Gastroesophageal sphincter (tissue), 3 donors: ENCODE measurements around the gene AUNIP.

Experiments used
- CTCF ChIP-seq, 4 experiments: fragments of 200-600 bp in 2 of 4; fragments of 450-650 bp in 2 of 4; sonication (generic) in 1 of 4; IDR thresholded peaks; one replicate each; pipeline ENCODE4 v1.5.1; 2017 to 2019; ENCODE audit warnings: antibody characterized with exemption in 4 of 4, mild to moderate bottlenecking in 2 of 4, moderate library complexity in 2 of 4
- EP300 ChIP-seq: sonication (generic); formaldehyde crosslinking; IDR thresholded peaks from one replicate; pipeline ENCODE4 v1.6.1; 2017; ENCODE audit warnings: antibody characterized with exemption, mild to moderate bottlenecking
- POLR2AphosphoS5 ChIP-seq: sonication (generic); formaldehyde crosslinking; IDR thresholded peaks from one replicate; pipeline ENCODE4 v1.6.1; 2017; ENCODE audit warnings: antibody characterized with exemption

- TF ChIP-seq CTCF (IDR thresholded peaks at IDR 0.05) (no peak), EP300 (no peak), POLR2AphosphoS5 (no peak)
Measured at GRCh38 chr1:25858494-25858893, 763 bp downstream of the AUNIP start.
